DMS153 treated with DMSO at 0.1 percent for 48 hours (cell line): ENCODE results near the gene PTGES3.
"Not testable (repeated sequence)": the region's sequence is repeated elsewhere in the genome, so short reads cannot be mapped to it uniquely, and the experiment has no call there.

Source experiments
- DNase-seq: peaks from one replicate; lab custom pipeline; 2025; ENCODE audit not compliant: unreplicated experiment; lab: John Stamatoyannopoulos, UW

PTGES3 gene

GRCh38 chr12:56713345-56713744 lies 25.3 kb upstream of the PTGES3 start:
- no peak for DNase-seq

GRCh38 chr12:56709759-56710376 lies 21.8 kb upstream of the PTGES3 start:
- DNase-seq: no peak

DNA sequence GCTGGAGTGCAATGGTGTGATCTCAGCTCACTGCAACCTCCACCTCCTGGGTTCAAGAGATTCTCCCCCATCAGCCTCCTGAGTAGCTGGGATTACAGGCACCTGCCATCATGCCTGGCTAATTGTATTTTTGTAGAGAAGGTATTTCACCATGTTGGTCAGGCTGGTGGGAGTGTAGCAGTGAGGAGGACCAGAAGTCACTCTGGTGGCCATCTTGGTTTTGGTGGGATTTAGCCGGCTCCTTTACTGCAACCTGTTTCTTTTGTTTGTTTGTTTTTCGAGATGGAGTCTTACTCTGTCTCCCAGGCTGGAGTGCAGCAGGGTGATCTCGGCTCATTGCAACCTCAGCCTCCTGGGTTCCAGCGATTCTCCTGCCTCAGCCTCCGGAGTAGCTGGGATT lies 16.4 kb upstream of the PTGES3 start:
- DNase-seq: not testable (repeated sequence)

GRCh38 chr12:56699020-56699661 lies 11.1 kb upstream of the PTGES3 start:
- DNase-seq: no peak

DNA sequence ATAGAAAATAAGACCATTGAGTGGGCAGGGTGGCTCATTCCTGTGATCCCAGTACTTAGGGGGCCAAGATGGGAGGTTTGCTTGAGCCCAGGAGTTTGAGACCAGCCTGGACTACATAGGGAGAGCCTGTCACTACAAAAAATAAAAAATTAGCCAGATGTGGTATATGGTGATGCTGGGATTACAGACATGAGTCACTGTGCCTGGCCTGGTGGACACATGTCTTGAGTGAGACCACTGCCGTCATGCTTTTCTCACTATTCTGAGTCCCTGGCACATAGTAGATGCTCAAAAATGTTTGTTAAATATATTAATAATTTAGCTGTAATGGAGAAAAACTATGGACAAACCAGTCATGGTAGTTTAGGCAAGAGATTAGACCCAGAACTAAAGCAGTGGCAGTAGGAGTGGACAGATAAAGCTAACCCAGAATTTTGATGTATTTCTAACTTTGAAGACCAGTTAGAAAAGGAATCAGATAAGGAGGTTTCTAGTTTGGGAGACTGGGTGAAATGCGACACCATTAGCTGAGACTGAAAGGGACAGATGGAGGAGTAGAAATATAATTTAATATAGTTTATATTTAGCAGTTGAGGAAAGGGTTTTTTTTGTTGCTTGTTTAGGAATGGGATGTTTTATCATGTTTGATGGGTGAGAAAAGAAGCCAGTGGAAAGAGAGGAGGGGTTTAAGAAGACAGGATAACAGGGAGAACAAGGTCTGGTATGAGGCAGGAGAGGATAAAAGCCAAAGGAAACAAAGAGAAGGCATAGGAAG lies 7.4 kb upstream of the PTGES3 start:
- DNase-seq: no peak

GRCh38 chr12:56694161-56694560 lies 6.1 kb upstream of the PTGES3 start:
- no peak for DNase-seq

GRCh38 chr12:56688846-56689109 lies 694 bp upstream of the PTGES3 start:
- DNase-seq: no peak

DNA sequence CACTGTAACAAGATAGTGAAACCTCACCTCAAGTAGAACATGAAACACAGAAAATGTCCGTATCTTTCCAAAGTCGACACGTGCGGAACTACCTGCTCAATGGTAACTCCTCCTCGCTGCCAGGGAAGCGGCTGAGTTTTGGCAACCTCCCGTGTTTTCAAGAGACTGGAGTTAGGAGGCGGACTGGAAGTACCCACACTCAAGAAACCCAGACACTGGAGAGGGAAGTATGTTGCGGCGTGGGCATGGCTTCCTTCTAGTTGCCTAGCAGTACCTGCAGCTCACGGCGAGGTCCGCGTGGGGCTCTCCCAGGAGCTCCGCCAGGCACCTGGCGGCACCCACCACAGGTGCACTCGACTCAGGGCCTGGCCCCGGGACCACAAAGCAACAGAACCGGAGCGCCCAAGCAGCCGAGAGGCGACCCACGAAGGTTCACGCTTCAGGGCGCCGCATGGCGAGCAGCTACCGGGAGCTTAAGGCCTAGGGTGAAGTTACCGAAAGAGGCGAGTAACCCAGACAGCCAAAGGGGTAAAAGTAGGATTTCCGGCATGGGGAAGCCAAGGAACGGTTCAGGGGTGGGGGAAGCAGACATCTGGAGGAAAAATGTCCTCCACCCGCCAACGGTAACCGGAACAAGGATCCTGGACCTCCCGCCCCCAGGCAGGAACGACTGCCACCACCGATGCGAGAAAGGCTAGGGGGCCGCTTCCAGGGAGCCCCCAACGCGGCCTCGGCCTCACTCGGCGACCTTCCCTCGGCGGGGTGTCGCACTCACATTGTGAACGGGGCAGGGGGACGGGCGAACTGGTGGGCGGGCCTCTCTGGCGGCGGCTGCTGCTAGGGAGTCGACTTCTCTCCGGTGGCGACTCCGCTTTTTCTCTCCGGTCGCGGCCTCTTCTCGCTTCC lies 608 bp downstream of the PTGES3 start:
- DNase-seq: peak; percentile 17

- no peak for DNase-seq
Measured at GRCh38 chr12:56684745-56685359, 3.2 kb downstream of the PTGES3 start.

DNA sequence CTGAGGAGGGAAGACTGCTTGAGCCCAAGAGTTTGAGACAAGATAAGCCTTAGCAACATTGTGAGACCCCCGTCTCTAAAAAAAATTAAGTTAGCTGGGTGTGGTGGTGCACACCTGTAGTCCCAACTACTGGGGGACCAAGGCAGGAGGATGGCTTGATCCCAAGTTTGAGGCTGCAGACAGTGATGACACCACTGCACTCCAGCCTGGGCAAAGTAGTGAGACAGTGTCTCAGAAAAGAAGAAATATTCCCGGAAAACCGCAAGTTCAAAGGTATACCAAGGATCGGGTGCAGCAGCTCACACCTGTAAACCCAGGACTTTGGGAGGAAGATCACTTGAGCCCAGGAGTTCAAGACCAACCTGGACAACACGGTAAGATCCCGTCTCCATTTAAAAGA lies 5.8 kb downstream of the PTGES3 start:
- no peak for DNase-seq

- DNase-seq: no peak
Measured at GRCh38 chr12:56679883-56680575, 8.1 kb downstream of the PTGES3 start.

DNA sequence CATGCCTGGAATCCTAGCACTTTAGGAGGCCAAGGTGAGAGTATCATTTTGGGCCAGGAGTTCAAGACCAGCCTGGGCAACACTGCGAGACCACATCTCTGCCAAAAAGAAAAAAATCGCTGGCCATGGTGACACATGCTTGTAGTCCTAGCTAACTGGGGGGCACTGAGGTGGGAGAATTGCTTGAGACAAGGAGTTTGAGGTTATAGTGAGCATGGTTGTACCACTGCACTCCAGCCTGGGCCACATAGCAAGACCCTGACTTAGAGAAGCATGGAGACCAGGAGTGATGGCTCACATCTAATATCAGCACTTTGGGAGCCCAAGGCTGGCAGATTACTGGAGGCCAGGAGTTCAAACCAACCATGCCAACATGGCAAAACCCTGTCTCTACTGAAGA lies 9.2 kb downstream of the PTGES3 start:
- DNase-seq: no peak

DNA sequence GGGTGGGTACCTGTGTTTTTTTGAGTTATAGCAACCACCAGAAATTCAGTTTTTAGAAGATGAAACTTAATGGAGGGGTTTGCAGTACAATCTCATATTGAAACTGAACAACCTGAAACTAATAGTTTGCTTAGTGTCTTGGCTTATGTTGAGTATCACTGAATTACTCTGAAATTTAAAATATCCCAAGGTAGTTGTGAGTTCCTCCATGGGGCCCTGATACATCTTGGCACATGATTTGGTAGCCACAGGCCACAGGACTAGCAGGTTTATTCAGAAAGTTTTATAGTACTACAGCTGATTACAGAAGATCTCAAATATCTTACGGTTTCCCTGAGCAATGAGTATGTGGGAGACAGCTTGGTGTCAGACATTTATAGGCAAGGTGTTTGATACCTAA lies 10.4 kb downstream of the PTGES3 start:
- no peak for DNase-seq

- DNase-seq: no peak
Measured at GRCh38 chr12:56676851-56677580, 11.1 kb downstream of the PTGES3 start.

GRCh38 chr12:56671608-56672007 lies 16.5 kb downstream of the PTGES3 start:
- DNase-seq: no peak

DNA sequence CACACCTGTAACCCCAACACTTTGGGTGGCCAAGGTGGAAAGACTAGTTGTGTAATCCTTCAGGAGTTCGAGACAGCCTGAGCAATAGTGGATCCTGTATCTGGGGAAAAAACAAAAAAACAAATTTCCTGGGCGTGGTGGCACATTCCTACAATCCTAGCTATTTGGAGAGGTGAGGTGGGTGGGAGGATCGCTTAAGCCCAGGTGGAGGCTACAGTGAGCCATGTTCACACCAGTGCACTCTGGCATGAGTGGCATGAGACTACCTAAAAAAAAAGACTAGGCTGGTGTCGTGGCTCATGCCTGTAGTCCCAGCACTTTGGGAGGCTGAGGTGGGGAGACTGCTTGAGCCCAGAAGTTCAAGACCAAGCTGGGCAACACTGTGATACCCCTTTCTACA lies 17.2 kb downstream of the PTGES3 start:
- DNase-seq: no peak

DNA sequence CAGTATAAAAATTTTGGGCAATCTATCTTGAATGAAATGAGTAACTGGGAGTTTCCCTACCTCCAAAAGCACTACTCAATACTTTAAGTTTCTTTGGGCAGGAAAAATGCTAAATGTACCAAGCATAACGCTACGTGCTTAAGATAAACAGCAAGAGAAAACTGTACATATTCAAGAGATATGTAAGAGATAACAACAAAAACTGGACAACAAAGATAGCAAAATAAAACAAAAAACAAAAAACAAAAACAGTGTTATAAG lies 20.0 kb downstream of the PTGES3 start:
- DNase-seq: no peak

DNA sequence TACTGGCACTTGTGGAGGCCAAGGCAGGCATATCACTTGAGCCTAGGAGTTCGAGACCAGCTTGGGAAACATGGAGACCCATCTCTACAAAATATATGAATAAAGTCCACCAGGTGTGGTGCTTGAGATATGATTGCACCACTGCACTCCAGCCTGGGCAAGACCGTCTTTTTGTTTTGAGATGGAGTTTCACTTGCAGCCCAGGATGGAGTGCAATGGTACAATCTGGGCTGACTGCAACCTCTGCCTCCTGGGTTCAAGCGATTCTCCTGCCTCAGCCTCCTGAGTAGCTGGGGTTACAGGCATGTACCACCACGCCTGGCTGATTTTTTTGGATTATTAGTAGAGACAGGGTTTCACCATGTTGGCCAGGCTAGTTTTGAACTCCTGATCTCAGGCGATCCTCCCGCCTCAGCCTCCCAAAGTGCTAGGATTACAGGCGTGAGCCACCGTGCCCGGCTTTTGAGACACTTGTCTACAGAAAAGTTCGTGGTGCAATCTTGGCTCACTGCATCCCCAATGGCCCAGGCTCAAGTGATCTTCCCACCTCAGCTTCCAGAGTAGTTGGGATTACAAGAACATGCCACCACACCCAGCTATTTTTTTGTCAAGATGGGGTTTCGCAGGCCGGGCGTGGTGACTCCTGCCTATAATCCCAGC lies 26.0 kb downstream of the PTGES3 start:
- no peak for DNase-seq

DNA sequence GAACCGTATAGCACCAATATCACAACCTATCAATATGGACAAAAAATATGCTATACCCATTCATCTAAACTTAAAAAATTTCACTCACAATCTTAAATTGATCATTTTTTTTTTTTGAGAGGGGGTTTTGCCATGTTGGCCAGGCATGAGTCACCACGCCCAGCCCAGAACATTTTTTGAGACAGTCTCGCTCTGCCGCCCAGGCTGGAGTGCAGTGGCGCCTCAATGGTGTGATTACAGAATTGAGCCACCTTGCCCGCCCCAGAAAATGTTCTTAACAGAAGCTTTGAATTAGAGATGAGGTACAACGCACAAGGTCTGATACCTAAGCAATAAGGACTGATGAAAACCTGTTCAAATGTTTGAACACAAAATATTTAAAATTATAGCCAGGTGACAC lies 26.5 kb downstream of the PTGES3 start:
- DNase-seq: no peak

- no peak for DNase-seq
Measured at GRCh38 chr12:56658921-56659320, 29.2 kb downstream of the PTGES3 start.
